ENCODE data around the gene RALGDS. TPM values are rescaled to one million over a fixed set of nuclear protein-coding genes. Genes with fewer than 3 reads are reported as not detected.

The RALGDS gene
- total and polyA plus RNA-seq, 9 donors, result 26.2 to 139 (median 48.8) TPM

- Histone ChIP-seq H3K27ac (no peak overlapping the region), H3K4me3 (no peak overlapping the region), H3K9me3 (no peaks in the 10 kb centered on the region), H3K27me3 (no peaks in the 10 kb centered on the region), H3K36me3 (no peaks in the 10 kb centered on the region), H3K4me1 (ENCODE audit: insufficient read depth) (no peaks in the 10 kb centered on the region)
- no peak for TF ChIP-seq EP300 (IDR thresholded peaks at IDR 0.05)
- no peak for TF ChIP-seq CTCF (IDR thresholded peaks at IDR 0.05)
- no peak for TF ChIP-seq POLR2A (IDR thresholded peaks at IDR 0.05)
- WGBS, 3 donors, result 69 to 86% (median 75%) methylated on average over 10 to 11 of the region's 11 CpGs
- intact Hi-C loops (cut with DNase I), result no loop called here
- DNase-seq, result no peak
These were observed 53.2 kb downstream of the RALGDS start for GRCh38 chr9:133067813-133068212.

DNA sequence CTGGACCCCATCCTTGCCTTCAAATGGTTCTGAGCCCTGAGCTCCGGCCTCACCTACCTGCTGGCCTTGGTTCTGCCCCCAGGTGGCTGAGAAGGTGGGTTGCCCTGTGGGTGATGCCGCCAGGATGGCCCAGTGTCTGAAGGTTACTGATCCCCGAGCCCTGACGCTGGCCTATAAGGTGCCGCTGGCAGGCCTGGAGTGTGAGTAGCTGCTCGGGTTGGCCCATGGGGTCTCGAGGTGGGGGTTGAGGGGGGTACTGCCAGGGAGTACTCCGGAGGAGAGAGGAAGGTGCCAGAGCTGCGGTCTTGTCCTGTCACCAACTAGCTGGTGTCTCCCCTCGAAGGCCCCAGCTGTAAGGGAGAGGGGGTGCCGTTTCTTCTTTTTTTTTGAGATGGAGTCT lies 54.0 kb downstream of the RALGDS start:
- WGBS, 3 donors, result 89 to 96% (median 93%) methylated on average over 11 of the region's 11 CpGs
- TF ChIP-seq CTCF (IDR thresholded peaks at IDR 0.05), result no peak
- intact Hi-C loops (cut with DNase I), result no loop called here
- Histone ChIP-seq H3K9me3 (no peaks in the 10 kb centered on the region), H3K36me3 (no peaks in the 10 kb centered on the region), H3K4me3 (no peak overlapping the region), H3K4me1 (ENCODE audit: insufficient read depth) (no peaks in the 10 kb centered on the region), H3K27me3 (no peaks in the 10 kb centered on the region), H3K27ac (no peak overlapping the region)
- no peak for DNase-seq

DNA sequence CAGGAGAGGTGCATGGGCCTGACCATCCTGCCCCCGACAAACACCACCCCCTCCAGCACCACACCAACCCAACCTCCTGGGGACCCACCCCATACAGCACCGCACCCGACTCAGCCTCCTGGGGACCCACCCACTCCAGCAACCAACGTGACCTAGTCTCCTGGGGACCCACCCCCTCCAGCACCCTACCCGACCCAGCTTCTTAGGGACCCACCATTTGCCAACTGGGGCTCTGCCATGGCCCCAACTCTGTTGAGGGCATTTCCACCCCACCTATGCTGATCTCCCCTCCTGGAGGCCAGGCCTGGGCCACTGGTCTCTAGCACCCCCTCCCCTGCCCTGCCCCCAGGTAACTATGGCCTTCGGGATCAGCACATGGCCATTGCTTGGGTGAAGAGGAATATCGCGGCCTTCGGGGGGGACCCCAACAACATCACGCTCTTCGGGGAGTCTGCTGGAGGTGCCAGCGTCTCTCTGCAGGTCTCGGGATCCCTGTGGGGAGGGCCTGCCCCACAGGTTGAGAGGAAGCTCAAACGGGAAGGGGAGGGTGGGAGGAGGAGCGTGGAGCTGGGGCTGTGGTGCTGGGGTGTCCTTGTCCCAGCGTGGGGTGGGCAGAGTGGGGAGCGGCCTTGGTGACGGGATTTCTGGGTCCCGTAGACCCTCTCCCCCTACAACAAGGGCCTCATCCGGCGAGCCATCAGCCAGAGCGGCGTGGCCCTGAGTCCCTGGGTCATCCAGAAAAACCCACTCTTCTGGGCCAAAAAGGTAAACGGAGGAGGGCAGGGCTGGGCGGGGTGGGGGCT lies 54.7 kb downstream of the RALGDS start:
- Histone ChIP-seq H3K27me3 (no peaks in the 10 kb centered on the region), H3K4me1 (ENCODE audit: insufficient read depth) (no peaks in the 10 kb centered on the region), H3K27ac (no peak overlapping the region), H3K4me3 (no peak overlapping the region), H3K9me3 (no peaks in the 10 kb centered on the region), H3K36me3 (no peaks in the 10 kb centered on the region)
- no peak for TF ChIP-seq CTCF (IDR thresholded peaks at IDR 0.05)
- TF ChIP-seq POLR2A (IDR thresholded peaks at IDR 0.05), result no peak
- no peak for TF ChIP-seq EP300 (IDR thresholded peaks at IDR 0.05)
- 93 to 94% (median 94%) methylated on average over 25 of the region's 25 CpGs for WGBS, 3 donors
- intact Hi-C loops (cut with DNase I), result no loop called here
- DNase-seq, result no peak

DNA sequence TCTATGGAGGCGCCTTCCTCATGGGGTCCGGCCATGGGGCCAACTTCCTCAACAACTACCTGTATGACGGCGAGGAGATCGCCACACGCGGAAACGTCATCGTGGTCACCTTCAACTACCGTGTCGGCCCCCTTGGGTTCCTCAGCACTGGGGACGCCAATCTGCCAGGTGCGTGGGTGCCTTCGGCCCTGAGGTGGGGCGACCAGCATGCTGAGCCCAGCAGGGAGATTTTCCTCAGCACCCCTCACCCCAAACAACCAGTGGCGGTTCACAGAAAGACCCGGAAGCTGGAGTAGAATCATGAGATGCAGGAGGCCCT lies 56.0 kb downstream of the RALGDS start:
- Histone ChIP-seq H3K9me3 (no peaks in the 10 kb centered on the region), H3K4me1 (ENCODE audit: insufficient read depth) (no peaks in the 10 kb centered on the region), H3K27ac (no peak overlapping the region), H3K27me3 (no peaks in the 10 kb centered on the region), H3K4me3 (no peak overlapping the region), H3K36me3 (no peaks in the 10 kb centered on the region)
- DNase-seq, result no peak
- intact Hi-C loops (cut with DNase I), result no loop called here
- TF ChIP-seq EP300 (IDR thresholded peaks at IDR 0.05) (no peak), POLR2A (IDR thresholded peaks at IDR 0.05) (no peak), CTCF (IDR thresholded peaks at IDR 0.05) (no peak)
- 92 to 96% (median 95%) methylated on average over 17 of the region's 17 CpGs for WGBS, 3 donors
